ENCODE results near the gene TSPAN2. TPM values are rescaled to one million over a fixed set of nuclear protein-coding genes. Genes with fewer than 3 reads are reported as not detected.

Gene TSPAN2
- total and polyA plus RNA-seq, 2 experiments from 2014 or later = 11.2 to 11.8 TPM

- no peak overlapping the region for H3K27ac ChIP-seq (ENCODE audit: low read depth)
- H4K20me1 ChIP-seq (replicated peaks; ENCODE audit: insufficient read depth) = no peaks in the 10 kb centered on the region
- ATAC-seq (no peak), DNase-seq (ENCODE audit: low spot score) (no peak)
- H3K4me1 Mint-ChIP-seq = peaks cover 3% of the 10 kb centered on the region; the same call in 1 of the 3 replicates
- H3K27ac Mint-ChIP-seq = no peak overlapping the region
- no peak overlapping the region for H3K4me3 ChIP-seq
- peaks cover 13% of the 10 kb centered on the region for H3K4me1 ChIP-seq (ENCODE audit: insufficient read depth)
- H3K4me3 Mint-ChIP-seq = no peak overlapping the region
- no peaks in the 10 kb centered on the region for H3F3A ChIP-seq (replicated peaks; ENCODE audit: low read depth)
- no peaks in the 10 kb centered on the region for H3K36me3 ChIP-seq (ENCODE audit: insufficient read depth)
- H3K9me3 Mint-ChIP-seq = no peaks in the 10 kb centered on the region
- no peak for TF ChIP-seq NANOG (IDR thresholded peaks at IDR 0.05; ENCODE audit: borderline replicate concordance)
- no peak overlapping the region for H2AFZ ChIP-seq
- H3K36me3 Mint-ChIP-seq (ENCODE audit: low read depth) = no peaks in the 10 kb centered on the region; the same call in 2 of the 3 replicates
- no peaks in the 10 kb centered on the region for H3K79me2 ChIP-seq (replicated peaks; ENCODE audit: insufficient read depth)
- H3K27me3 ChIP-seq (ENCODE audit: insufficient read depth) = no peaks in the 10 kb centered on the region
- no peak overlapping the region for H3K4me2 ChIP-seq
- no peaks in the 10 kb centered on the region for H3K9me2 ChIP-seq (ENCODE audit: insufficient read depth)
- peaks cover 2% of the 10 kb centered on the region for H3K27me3 Mint-ChIP-seq (ENCODE audit: insufficient read depth, low read depth, poor library complexity)
Measured at GRCh38 chr1:115057661-115058254, 31.5 kb downstream of the TSPAN2 start.

GRCh38 chr1:115056395-115056798 is 32.9 kb downstream of the TSPAN2 start:
- H3K4me2 ChIP-seq = peak overlapping the region; percentile 61
- H3K9me2 ChIP-seq (ENCODE audit: insufficient read depth) = no peaks in the 10 kb centered on the region
- peaks cover 13% of the 10 kb centered on the region for H3K4me1 ChIP-seq (ENCODE audit: insufficient read depth)
- no peaks in the 10 kb centered on the region for H4K20me1 ChIP-seq (replicated peaks; ENCODE audit: insufficient read depth)
- no peaks in the 10 kb centered on the region for H3K36me3 ChIP-seq (ENCODE audit: insufficient read depth)
- H3K4me3 ChIP-seq = no peak overlapping the region
- Mint-ChIP-seq H3K4me1 (peaks cover 3% of the 10 kb centered on the region; the same call in 1 of the 3 replicates), H3K27ac (no peak overlapping the region), H3K9me3 (no peaks in the 10 kb centered on the region), H3K27me3 (ENCODE audit: insufficient read depth, low read depth, poor library complexity) (peaks cover 2% of the 10 kb centered on the region), H3K4me3 (no peak overlapping the region), H3K36me3 (ENCODE audit: low read depth) (no peaks in the 10 kb centered on the region; the same call in 2 of the 3 replicates)
- H3K27me3 ChIP-seq (ENCODE audit: insufficient read depth) = no peaks in the 10 kb centered on the region
- DNase-seq (ENCODE audit: low spot score) = peak; percentile 84
- ATAC-seq = peak; percentile 74
- no peaks in the 10 kb centered on the region for H3K79me2 ChIP-seq (replicated peaks; ENCODE audit: insufficient read depth)
- H3F3A ChIP-seq (replicated peaks; ENCODE audit: low read depth) = no peaks in the 10 kb centered on the region
- H2AFZ ChIP-seq = no peak overlapping the region
- H3K27ac ChIP-seq (ENCODE audit: low read depth) = 0 out of 2 replicates have a peak overlapping the region, but pooled peaks have one; percentile 0
- TF ChIP-seq EZH2 (IDR thresholded peaks at IDR 0.05; ENCODE audit: low read depth, unreplicated experiment) (no peak), ZNF462 (CRISPR knock-in tag; IDR thresholded peaks at IDR 0.05) (no peak), STAT1 (IDR thresholded peaks at IDR 0.05; ENCODE audit: unreplicated experiment) (no peak), POLR2AphosphoS5 (IDR thresholded peaks at IDR 0.05; ENCODE audit: low read depth) (no peak), NANOG (IDR thresholded peaks at IDR 0.05; ENCODE audit: borderline replicate concordance) (no peak), REST (IDR thresholded peaks at IDR 0.05; ENCODE audit: unreplicated experiment) (no peak), JUNB (IDR thresholded peaks at IDR 0.05; ENCODE audit: unreplicated experiment) (no peak), CREB1 (CRISPR knock-in tag; IDR thresholded peaks at IDR 0.05; ENCODE audit: low read depth) (no peak), ZNF114 (CRISPR knock-in tag; IDR thresholded peaks at IDR 0.05) (no peak), EZH2phosphoT487 (IDR thresholded peaks at IDR 0.05; ENCODE audit: unreplicated experiment) (no peak)

Data from GM23338 (cell line).